Activated CD8-positive, alpha-beta T cell treated with anti-CD3 and anti-CD28 coated beads for 36 hours (primary cell): ENCODE measurements around the gene ERCC6L2. TPM values are rescaled to one million over a fixed set of nuclear protein-coding genes. Genes with fewer than 3 reads are reported as not detected.

Experiments used
- ATAC-seq: fragments of 200-7000 bp; cut with Tn5 transposase; one replicate; pipeline ENCODE4 v1.10.0; 2021; ENCODE audit warnings: mild to moderate bottlenecking, moderate library complexity
- CTCF ChIA-PET: fragments of 350-600 bp; sonication (Branson Sonifier 250); formaldehyde crosslinking; loops from one replicate; lab custom pipeline; 2021; ENCODE audit warnings: antibody characterized with exemption; lab: Charles Lee
- POLR2A ChIA-PET: fragments of 350-600 bp; sonication (Branson Sonifier 250); formaldehyde crosslinking; loops from one replicate; lab custom pipeline; 2021; ENCODE audit warnings: antibody characterized with exemption; lab: Charles Lee
- DNase-seq: peaks from one replicate; pipeline ENCODE4 v3.0.0-alpha.2; 2020
- H3K27ac Mint-ChIP-seq: one replicate; pipeline ENCODE4 v1.8.0; 2021; ENCODE audit warnings: mild to moderate bottlenecking, mixed read lengths
- H3K27me3 Mint-ChIP-seq: one replicate; pipeline ENCODE4 v1.8.0; 2021; ENCODE audit warnings: mixed read lengths
- H3K36me3 Mint-ChIP-seq: one replicate; pipeline ENCODE4 v1.8.0; 2021; ENCODE audit warnings: low read depth, mixed read lengths
- H3K4me1 Mint-ChIP-seq: one replicate; pipeline ENCODE4 v1.8.0; 2021; ENCODE audit warnings: low read depth, mixed read lengths
- H3K4me3 Mint-ChIP-seq: one replicate; pipeline ENCODE4 v1.8.0; 2021; ENCODE audit warnings: mild to moderate bottlenecking, moderate library complexity, mixed read lengths
- H3K9me3 Mint-ChIP-seq: one replicate; pipeline ENCODE4 v1.8.0; 2021; ENCODE audit warnings: mixed read lengths
- intact Hi-C: fragments of 100-400 bp; cut with micrococcal nuclease; formaldehyde crosslinking; loops from one replicate; pipeline ENCODE4 v1.10.0; 2022
- total RNA-seq, 2 experiments: library from RNA; stranded (reverse); gene quantifications; one replicate each; pipeline ENCODE4 v1.2.3, GENCODE V29; 2021
- TF ChIP-seq, protein P1 (sequence below): fragments of 200-600 bp; IDR thresholded peaks from one replicate; pipeline ENCODE4 v1.8.0; 2022; ENCODE audit warnings: antibody characterized with exemption, mild to moderate bottlenecking

The ERCC6L2 gene
- total RNA-seq, 2 experiments from 2014 or later = 31.2 to 34.7 TPM

DNA sequence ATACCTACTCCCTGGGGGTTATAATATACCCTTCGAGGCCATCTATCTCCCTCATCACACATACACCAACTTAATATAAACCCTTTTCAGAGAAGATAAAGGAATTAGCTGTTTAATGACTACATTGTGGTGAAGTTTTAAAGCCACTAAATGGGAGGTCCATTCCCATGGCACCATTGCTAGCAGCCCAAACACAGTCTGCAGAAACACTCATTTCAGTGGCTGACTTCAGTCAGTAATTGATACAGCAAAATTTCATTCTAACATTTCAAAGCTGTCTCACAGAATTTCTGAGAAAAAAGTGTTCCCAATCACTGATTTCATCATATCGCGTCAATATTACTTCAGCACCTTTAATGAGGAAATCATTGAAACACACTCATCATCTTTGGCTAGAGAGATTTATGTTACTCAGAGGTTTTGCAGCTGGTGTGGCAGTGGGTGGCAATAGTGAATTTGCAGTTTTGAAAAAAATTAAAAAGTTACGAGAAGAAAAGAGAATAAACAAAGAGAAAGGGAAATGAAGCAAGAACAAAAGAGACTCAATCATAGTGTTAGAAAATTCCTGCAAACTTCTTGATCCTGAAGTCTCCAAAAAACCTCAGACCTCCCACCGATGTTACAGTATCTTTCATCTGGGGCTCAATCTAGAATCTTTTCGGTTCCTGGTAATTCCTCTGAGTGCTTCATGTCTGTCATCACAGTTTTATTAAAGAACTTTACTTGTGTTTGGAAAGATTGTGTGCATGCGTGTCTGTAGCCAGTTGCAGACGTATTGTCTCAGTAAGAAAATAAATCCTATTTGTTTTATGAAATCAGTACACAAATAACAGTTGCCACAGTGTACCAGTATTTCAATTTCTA, 105.0 kb downstream of the ERCC6L2 start:
- CTCF ChIA-PET = interaction anchor here (0.8 kb wide), 1 partner anchor 9 kb away, joined by 4 read pairs; no protein-coding TSS in a partner anchor

DNA sequence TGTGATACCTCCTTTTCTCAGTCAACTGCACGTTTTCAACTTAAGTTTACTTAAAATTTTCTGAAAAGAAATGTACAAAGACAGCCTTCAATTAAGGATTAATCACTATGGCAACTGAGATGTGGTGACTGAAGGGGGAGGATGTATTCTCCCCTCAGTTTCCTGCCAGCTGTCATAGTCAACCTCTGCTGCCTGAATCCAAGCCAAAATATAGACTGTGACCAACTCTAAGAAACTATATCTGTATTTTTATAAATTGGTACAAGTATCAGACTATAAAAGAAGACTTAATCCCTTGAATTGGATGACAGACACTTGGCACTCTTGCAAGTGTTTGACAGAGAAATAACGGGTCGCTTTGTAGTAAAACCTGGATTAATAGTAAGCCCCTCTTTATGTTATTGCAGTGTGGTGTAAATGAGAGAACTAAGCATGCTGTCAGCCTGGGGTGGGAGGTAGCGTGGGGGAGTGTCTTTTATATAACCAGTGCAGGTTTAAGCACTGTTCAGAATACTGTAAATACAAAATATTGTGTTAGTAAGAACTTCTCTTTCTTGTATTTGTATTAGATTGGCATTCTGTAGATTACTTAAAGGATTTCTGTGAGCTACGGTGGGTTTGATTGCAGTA, 106.4 kb downstream of the ERCC6L2 start:
- Mint-ChIP-seq H3K4me3 (no peak overlapping the region), H3K27ac (peak overlapping the region; percentile 27)
- peak; percentile 29 for DNase-seq

More for the DNA sequence above, 105.0 kb downstream of the ERCC6L2 start:
- Mint-ChIP-seq H3K36me3 (peaks cover 33% of the 10 kb centered on the region), H3K27me3 (no peaks in the 10 kb centered on the region), H3K9me3 (no peaks in the 10 kb centered on the region), H3K27ac (no peak overlapping the region), H3K4me3 (no peak overlapping the region), H3K4me1 (peaks cover 25% of the 10 kb centered on the region)
- DNase-seq (peak; percentile 6), ATAC-seq (no peak)
- POLR2A ChIA-PET = no interaction called here
- TF ChIP-seq, protein P1, sequence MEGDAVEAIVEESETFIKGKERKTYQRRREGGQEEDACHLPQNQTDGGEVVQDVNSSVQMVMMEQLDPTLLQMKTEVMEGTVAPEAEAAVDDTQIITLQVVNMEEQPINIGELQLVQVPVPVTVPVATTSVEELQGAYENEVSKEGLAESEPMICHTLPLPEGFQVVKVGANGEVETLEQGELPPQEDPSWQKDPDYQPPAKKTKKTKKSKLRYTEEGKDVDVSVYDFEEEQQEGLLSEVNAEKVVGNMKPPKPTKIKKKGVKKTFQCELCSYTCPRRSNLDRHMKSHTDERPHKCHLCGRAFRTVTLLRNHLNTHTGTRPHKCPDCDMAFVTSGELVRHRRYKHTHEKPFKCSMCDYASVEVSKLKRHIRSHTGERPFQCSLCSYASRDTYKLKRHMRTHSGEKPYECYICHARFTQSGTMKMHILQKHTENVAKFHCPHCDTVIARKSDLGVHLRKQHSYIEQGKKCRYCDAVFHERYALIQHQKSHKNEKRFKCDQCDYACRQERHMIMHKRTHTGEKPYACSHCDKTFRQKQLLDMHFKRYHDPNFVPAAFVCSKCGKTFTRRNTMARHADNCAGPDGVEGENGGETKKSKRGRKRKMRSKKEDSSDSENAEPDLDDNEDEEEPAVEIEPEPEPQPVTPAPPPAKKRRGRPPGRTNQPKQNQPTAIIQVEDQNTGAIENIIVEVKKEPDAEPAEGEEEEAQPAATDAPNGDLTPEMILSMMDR = no peak
- intact Hi-C loops = no loop called here

DNA sequence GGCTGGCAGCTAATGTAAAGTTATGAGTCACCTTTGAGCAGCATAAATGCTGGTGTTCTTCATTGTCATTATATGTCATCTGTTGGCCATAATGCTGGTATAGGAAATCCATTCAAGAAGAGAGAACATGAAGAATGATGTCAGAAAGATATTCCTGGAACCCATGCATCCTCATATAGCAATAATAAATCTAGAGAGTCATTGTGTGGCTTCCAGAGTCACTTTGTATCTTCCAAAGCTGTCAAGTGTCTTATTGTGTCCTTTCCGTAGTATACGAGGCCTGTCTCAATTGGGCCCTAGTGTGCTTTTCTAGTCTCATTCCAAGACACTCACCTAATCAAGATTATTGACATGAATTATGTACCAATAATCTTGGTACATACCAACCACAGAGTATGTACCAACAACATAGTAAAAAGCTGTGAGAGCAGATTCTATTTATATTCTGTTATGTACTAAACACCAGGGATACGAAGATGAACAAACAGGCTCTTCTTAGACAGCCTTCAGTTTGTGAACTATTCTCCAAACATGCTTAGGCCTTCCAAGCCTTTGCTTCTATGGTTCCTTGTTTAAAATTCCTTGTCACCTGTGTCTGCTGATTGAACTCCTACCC, 110.1 kb downstream of the ERCC6L2 start:
- Mint-ChIP-seq H3K9me3 (peaks cover 2% of the 10 kb centered on the region), H3K27me3 (no peaks in the 10 kb centered on the region), H3K27ac (no peak overlapping the region), H3K36me3 (peaks cover 43% of the 10 kb centered on the region), H3K4me1 (peaks cover 17% of the 10 kb centered on the region), H3K4me3 (no peak overlapping the region)
- ATAC-seq (no peak), DNase-seq (no peak)
- TF ChIP-seq, protein P1 = no peak
- intact Hi-C loops = no loop called here
- ChIA-PET CTCF (no interaction called here), POLR2A (no interaction called here)

More for the DNA sequence above, 106.4 kb downstream of the ERCC6L2 start:
- intact Hi-C loops = no loop called here
- CTCF ChIA-PET = interaction anchor here (1.0 to 1.5 kb wide), 2 partner anchors 12 to 335 kb away, joined by 3 read pairs; no protein-coding TSS in a partner anchor
- H3K36me3 Mint-ChIP-seq = peaks cover 46% of the 10 kb centered on the region
- H3K27me3 Mint-ChIP-seq = no peaks in the 10 kb centered on the region
- TF ChIP-seq, protein P1 = no peak
- peaks cover 25% of the 10 kb centered on the region for H3K4me1 Mint-ChIP-seq
- peaks cover 2% of the 10 kb centered on the region for H3K9me3 Mint-ChIP-seq
- peak; percentile 88 for ATAC-seq
- POLR2A ChIA-PET = no interaction called here

DNA sequence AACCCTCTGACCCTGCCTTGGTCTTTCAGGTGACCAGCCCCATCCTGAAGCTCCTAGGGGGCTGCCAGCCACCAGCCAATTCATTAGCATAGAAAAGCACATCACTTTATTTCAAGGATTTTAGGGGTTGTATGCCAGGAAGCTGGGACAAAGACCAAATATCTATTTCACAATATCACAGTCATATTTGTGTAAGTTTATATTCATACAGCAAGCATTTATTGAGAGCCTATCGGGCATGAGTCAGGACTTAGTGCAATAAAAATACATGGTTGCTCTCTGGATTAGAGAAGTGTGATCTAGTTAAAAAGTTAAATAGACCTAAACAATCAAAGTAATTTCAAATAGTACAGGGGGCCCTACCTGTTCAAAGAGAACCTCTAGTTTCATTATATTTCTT, 113.8 kb downstream of the ERCC6L2 start:
- CTCF ChIA-PET = interaction anchor here (1.4 kb wide), 1 partner anchor 9 kb away, joined by 4 read pairs; no protein-coding TSS in a partner anchor
- intact Hi-C loops = no loop called here
- peaks cover 21% of the 10 kb centered on the region for H3K4me1 Mint-ChIP-seq
- H3K4me3 Mint-ChIP-seq = no peak overlapping the region
- DNase-seq = no peak
- H3K36me3 Mint-ChIP-seq = peaks cover 47% of the 10 kb centered on the region
- POLR2A ChIA-PET = interaction anchor here (1.2 kb wide), 1 partner anchor 22 kb away, joined by 3 read pairs; no protein-coding TSS in a partner anchor
- TF ChIP-seq, protein P1 = no peak
- ATAC-seq = no peak
- no peaks in the 10 kb centered on the region for H3K27me3 Mint-ChIP-seq
- peaks cover 2% of the 10 kb centered on the region for H3K9me3 Mint-ChIP-seq
- H3K27ac Mint-ChIP-seq = no peak overlapping the region
